ENCODE data around the gene BAAT. TPM values are rescaled to one million over a fixed set of nuclear protein-coding genes. Genes with fewer than 3 reads are reported as not detected.

The BAAT gene
- total RNA-seq, 2 experiments from 2014 or later: 0.07 TPM; not detected in 1

DNA sequence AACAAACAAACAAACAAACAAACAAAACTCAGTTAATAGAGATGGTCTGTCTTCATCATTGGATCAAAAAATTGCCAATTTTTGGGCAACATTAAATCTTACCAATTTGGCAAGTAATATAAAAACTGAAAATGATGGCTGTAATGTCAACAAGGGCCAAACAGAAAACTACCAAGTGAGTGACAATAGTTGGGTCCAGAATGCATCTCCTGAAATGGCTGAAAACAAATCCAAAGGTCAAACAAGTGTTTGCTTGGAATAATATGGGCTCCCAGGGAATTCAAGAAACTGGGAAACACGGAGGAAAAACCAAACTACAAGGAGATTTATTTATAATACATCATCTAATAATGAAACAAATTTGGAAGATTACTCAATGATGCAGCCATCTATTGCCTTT lies 25.1 kb downstream of the BAAT start:
- intact Hi-C loops (cut with DNase I, micrococcal nuclease): no loop called here
- CTCF ChIA-PET: no interaction called here
- no peak for ATAC-seq
- Mint-ChIP-seq H3K27ac (no peak overlapping the region), H3K9me3 (ENCODE audit: low read depth) (no peaks in the 10 kb centered on the region), H3K27me3 (peaks cover 4% of the 10 kb centered on the region), H3K36me3 (ENCODE audit: low read depth) (no peaks in the 10 kb centered on the region), H3K4me1 (no peaks in the 10 kb centered on the region), H3K4me3 (no peak overlapping the region)
- POLR2A ChIA-PET: no interaction called here
- DNase-seq: no peak

DNA sequence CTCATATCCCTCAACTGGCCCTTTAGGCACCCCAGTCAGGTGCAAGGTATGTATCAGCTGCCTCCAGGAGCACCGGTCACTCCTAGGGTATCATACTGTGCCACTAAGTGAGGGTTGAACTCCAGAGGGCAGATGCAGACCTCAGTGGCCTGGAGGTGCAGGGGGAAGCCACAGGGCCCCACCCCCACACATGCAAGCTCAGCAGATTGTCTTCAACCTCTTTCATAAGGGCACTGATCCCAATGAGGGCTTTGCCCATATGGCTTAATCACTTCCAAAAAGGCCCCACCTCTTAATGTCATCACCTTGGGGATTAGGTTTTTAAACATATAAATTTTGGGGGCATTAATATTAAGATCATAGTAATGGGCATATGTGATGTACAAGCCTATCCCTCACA lies 28.2 kb downstream of the BAAT start:
- ATAC-seq: no peak
- POLR2A ChIA-PET: no interaction called here
- intact Hi-C loops (cut with DNase I, micrococcal nuclease): no loop called here
- Mint-ChIP-seq H3K27ac (no peak overlapping the region), H3K9me3 (ENCODE audit: low read depth) (no peaks in the 10 kb centered on the region), H3K4me3 (no peak overlapping the region), H3K4me1 (no peaks in the 10 kb centered on the region), H3K27me3 (peaks cover 8% of the 10 kb centered on the region), H3K36me3 (ENCODE audit: low read depth) (no peaks in the 10 kb centered on the region)
- CTCF ChIA-PET: interaction anchor here (0.5 to 1.2 kb wide), 3 partner anchors 14 to 1388 kb away, joined by 3 to 5 read pairs (median 3); no protein-coding TSS in a partner anchor
- no peak for DNase-seq

DNA sequence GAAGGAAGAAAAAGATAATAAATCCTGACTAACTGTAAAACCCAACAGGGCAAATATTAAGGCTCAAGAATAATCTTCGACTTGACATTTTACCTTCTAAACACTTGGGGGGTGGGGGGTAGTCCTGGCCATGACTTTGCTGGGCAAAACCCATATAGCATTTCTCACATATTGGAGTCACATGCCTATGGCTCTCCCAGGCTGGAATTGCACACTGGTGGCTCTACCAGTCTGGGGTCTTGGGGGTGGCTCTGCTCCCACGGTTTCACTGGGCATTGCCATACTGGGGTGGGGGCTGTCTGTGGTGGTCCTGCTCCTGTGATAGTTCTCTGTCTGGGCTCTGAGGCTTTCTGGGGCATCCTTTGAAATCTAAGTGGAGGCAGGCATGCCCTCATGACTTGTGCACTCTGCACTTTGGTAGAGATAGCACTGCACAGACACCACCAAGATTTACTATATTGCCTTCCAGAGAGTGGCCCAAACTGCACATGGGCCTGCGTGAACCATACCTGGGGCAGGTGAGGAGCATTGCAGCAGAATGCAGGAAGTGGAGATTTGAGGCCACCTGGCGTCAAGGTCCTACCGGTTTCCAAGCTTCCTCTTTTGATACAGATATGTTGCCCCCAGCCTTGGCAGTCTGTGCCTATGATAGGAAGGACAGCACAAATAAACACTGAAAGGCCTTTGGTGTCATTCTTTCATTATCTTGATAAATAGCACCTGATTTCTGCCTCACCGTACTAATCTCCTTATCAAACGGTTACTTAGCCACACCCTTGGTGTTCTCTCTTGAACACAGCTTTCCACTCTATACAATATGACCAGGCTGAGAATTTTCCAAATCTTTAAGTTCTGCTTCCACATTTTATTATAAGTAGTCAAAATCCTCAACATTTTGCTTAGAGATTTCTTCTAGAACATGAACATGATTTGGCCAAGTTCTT lies 29.8 kb downstream of the BAAT start:
- POLR2A ChIA-PET: no interaction called here
- Mint-ChIP-seq H3K27ac (no peak overlapping the region), H3K4me1 (no peaks in the 10 kb centered on the region), H3K36me3 (ENCODE audit: low read depth) (no peaks in the 10 kb centered on the region), H3K4me3 (no peak overlapping the region), H3K27me3 (peaks cover 8% of the 10 kb centered on the region), H3K9me3 (ENCODE audit: low read depth) (no peaks in the 10 kb centered on the region)
- DNase-seq (no peak), ATAC-seq (no peak)
- CTCF ChIA-PET: no interaction called here
- intact Hi-C loops (cut with DNase I, micrococcal nuclease): no loop called here

DNA sequence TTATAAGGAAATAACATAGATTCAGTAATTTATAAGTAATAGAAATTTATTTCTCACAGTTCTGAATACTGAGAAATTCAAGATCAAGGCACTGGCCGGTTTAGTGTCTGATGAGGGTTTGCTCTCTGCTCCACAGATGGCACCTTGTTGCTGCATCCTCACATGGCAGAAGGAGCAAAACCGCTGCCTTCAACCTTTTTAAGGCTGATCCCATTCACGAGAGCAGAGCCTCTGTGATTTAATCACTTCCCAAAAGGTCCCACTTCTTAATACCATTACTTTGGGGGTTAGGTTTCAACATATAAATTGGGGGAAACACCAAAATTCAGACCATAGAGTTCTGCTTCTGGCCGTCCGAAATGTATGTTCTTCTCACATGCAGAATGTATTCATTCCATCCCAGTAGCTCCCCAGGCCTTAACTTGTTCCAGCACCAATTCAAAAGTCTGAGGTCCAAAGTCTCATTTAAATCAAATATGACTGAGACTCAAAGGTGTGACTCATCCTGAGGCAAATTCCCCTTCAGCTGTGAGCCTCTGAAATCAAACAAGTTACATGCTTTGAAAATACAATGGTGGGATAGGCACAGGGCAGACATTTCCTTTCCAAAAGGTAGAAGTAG lies 30.6 kb downstream of the BAAT start:
- no peak for ATAC-seq
- no peak overlapping the region for H3K4me3 Mint-ChIP-seq
- H3K36me3 Mint-ChIP-seq (ENCODE audit: low read depth): no peaks in the 10 kb centered on the region
- peaks cover 8% of the 10 kb centered on the region for H3K27me3 Mint-ChIP-seq
- CTCF ChIA-PET: no interaction called here
- no peaks in the 10 kb centered on the region for H3K9me3 Mint-ChIP-seq (ENCODE audit: low read depth)
- DNase-seq: no peak
- H3K4me1 Mint-ChIP-seq: no peaks in the 10 kb centered on the region
- intact Hi-C loops (cut with DNase I, micrococcal nuclease): no loop called here
- H3K27ac Mint-ChIP-seq: no peak overlapping the region
- POLR2A ChIA-PET: no interaction called here

DNA sequence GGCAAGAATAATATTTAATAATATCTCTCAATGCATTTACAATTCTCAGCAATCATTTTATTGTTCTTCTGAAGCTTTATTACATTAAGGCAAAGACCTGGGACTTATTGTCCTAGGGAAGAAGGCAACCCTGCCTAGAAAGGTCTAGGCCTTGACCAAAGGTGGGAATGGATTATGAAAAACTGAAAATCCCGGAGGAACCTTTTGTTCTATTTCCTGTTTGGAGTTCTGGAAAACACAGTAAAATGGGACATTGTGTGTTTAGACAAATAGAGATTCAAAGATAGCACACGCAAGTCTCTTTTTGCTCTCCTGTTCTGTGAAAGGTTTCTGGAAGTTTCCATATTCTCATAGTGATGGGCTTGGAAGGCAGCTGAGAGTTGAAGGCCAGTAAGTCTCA lies 31.1 kb downstream of the BAAT start:
- no peaks in the 10 kb centered on the region for H3K9me3 Mint-ChIP-seq (ENCODE audit: low read depth)
- DNase-seq (no peak), ATAC-seq (no peak)
- CTCF ChIA-PET: no interaction called here
- no peak overlapping the region for H3K4me3 Mint-ChIP-seq
- intact Hi-C loops (cut with DNase I, micrococcal nuclease): no loop called here
- H3K27me3 Mint-ChIP-seq: peaks cover 11% of the 10 kb centered on the region
- no peak overlapping the region for H3K27ac Mint-ChIP-seq
- no peaks in the 10 kb centered on the region for H3K36me3 Mint-ChIP-seq (ENCODE audit: low read depth)
- no peaks in the 10 kb centered on the region for H3K4me1 Mint-ChIP-seq
- POLR2A ChIA-PET: no interaction called here

DNA sequence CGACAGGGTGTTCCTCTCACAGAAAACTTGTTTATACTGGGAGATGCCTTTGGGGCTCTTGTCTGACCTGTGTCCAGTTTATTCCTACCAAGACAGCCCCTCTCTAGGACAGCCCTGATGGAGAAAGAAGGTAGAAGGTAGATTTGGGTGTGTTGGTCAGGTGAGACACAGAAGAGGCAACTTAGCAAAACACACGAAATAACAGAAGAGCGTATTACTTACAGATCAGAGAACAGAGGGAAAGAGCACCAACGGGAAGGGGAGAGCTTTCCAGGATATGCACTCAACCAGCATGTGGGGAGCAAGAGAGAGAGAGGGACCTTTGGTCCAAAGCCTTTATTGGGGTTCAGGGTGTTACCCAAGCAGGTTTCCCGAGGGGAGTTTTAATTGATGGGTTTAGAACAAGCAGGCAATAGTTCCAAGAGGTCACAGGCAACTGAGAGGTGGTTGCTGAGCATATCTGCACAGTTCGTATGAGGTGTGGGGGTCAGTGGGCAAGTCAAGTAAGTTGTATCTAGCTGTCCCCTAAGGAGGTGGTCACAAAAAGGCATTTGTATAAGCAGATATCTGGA lies 31.8 kb downstream of the BAAT start:
- Mint-ChIP-seq H3K36me3 (ENCODE audit: low read depth) (no peaks in the 10 kb centered on the region), H3K27ac (no peak overlapping the region), H3K4me3 (no peak overlapping the region), H3K27me3 (peaks cover 11% of the 10 kb centered on the region), H3K9me3 (ENCODE audit: low read depth) (no peaks in the 10 kb centered on the region), H3K4me1 (no peaks in the 10 kb centered on the region)
- ATAC-seq: no peak
- no peak for DNase-seq
- intact Hi-C loops (cut with DNase I, micrococcal nuclease): no loop called here
- POLR2A ChIA-PET: no interaction called here
- CTCF ChIA-PET: no interaction called here

- intact Hi-C loops (cut with DNase I, micrococcal nuclease): no loop called here
- no peak overlapping the region for H3K4me3 Mint-ChIP-seq
- no peaks in the 10 kb centered on the region for H3K9me3 Mint-ChIP-seq (ENCODE audit: low read depth)
- no peak for DNase-seq
- H3K4me1 Mint-ChIP-seq: no peaks in the 10 kb centered on the region
- no peak overlapping the region for H3K27ac Mint-ChIP-seq
- ATAC-seq: no peak
- no peaks in the 10 kb centered on the region for H3K36me3 Mint-ChIP-seq (ENCODE audit: low read depth)
- ChIA-PET CTCF (interaction anchor here (1.0 kb wide), 1 partner anchor 9 kb away, joined by 3 read pairs; no protein-coding TSS in a partner anchor), POLR2A (no interaction called here)
- H3K27me3 Mint-ChIP-seq: peaks cover 12% of the 10 kb centered on the region
Observed at GRCh38 chr9:101350285-101350684, 34.5 kb downstream of the BAAT start.

DNA sequence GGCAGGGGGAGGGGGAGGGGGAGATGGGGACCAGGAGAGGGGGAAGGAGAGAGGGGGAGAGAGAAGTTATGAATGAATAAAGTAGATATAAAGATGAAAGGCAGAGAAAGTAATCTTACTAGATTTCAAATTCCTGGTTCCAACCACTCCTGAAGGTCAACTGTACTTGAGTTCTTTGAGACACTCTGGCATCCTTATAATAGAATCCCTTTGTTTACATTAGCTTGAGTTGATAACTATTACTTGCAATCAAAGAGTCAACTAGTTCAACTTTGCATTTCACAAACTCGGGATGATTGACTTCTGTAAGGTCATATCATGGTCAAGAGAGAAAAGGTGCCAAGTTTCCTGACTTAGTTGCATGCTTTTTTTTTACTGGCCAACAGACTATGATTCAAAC lies 42.2 kb downstream of the BAAT start:
- Mint-ChIP-seq H3K27ac (no peak overlapping the region), H3K27me3 (peaks cover 19% of the 10 kb centered on the region)

GRCh38 chr9:101341958-101342357 lies 42.8 kb downstream of the BAAT start:
- Mint-ChIP-seq H3K4me3 (no peak overlapping the region), H3K9me3 (ENCODE audit: low read depth) (no peaks in the 10 kb centered on the region), H3K27ac (no peak overlapping the region), H3K27me3 (peaks cover 20% of the 10 kb centered on the region), H3K36me3 (ENCODE audit: low read depth) (no peaks in the 10 kb centered on the region), H3K4me1 (no peaks in the 10 kb centered on the region)
- ATAC-seq (no peak), DNase-seq (no peak)
- ChIA-PET CTCF (interaction anchor here (0.6 kb wide), 1 partner anchor 464 kb away, joined by 4 read pairs; no protein-coding TSS in a partner anchor), POLR2A (no interaction called here)
- intact Hi-C loops (cut with DNase I, micrococcal nuclease): no loop called here

More for the DNA sequence above, 42.2 kb downstream of the BAAT start:
- intact Hi-C loops (cut with DNase I, micrococcal nuclease): no loop called here
- H3K36me3 Mint-ChIP-seq (ENCODE audit: low read depth): no peaks in the 10 kb centered on the region
- ChIA-PET POLR2A (no interaction called here), CTCF (interaction anchor here (0.6 kb wide), 1 partner anchor 464 kb away, joined by 4 read pairs; no protein-coding TSS in a partner anchor)
- no peaks in the 10 kb centered on the region for H3K4me1 Mint-ChIP-seq
- H3K9me3 Mint-ChIP-seq (ENCODE audit: low read depth): no peaks in the 10 kb centered on the region
- DNase-seq (no peak), ATAC-seq (no peak)
- H3K4me3 Mint-ChIP-seq: no peak overlapping the region

- CTCF ChIA-PET: no interaction called here
- H3K27me3 Mint-ChIP-seq: peaks cover 16% of the 10 kb centered on the region
- DNase-seq (no peak), ATAC-seq (no peak)
- H3K4me1 Mint-ChIP-seq: no peaks in the 10 kb centered on the region
- POLR2A ChIA-PET: no interaction called here
- H3K27ac Mint-ChIP-seq: no peak overlapping the region
- no peaks in the 10 kb centered on the region for H3K36me3 Mint-ChIP-seq (ENCODE audit: low read depth)
- H3K9me3 Mint-ChIP-seq (ENCODE audit: low read depth): no peaks in the 10 kb centered on the region
- intact Hi-C loops (cut with DNase I, micrococcal nuclease): no loop called here
- H3K4me3 Mint-ChIP-seq: no peak overlapping the region
Observed at GRCh38 chr9:101337237-101337636, 47.6 kb downstream of the BAAT start.

DNA sequence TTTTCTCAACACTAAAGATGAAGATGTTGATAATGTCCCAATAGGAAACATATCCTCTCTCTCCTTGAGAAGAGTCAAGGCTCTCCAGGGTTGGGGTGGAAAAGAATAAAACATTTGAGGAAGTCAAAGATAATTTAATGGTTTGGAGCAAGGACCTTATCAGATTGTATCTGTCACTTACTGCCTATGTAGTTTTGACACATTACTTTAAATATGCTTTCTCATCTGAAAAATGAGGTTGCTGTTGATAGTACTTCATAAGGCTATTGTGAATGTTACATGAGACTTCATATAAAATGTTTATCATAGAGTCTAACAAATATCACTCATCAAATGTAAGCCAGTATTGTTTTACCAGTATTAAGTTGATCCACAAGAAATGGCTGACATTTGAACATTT lies 48.7 kb downstream of the BAAT start:
- H3K27ac Mint-ChIP-seq: no peak overlapping the region
- no peak overlapping the region for H3K4me3 Mint-ChIP-seq
- no peak for DNase-seq
- CTCF ChIA-PET: interaction anchor here (1.8 kb wide), 1 partner anchor 13 kb away, joined by 3 read pairs; no protein-coding TSS in a partner anchor
- POLR2A ChIA-PET: no interaction called here
- intact Hi-C loops (cut with DNase I, micrococcal nuclease): no loop called here
- H3K4me1 Mint-ChIP-seq: no peaks in the 10 kb centered on the region
- H3K9me3 Mint-ChIP-seq (ENCODE audit: low read depth): no peaks in the 10 kb centered on the region
- H3K27me3 Mint-ChIP-seq: peaks cover 10% of the 10 kb centered on the region
- no peaks in the 10 kb centered on the region for H3K36me3 Mint-ChIP-seq (ENCODE audit: low read depth)
- ATAC-seq: no peak

Measured in activated CD4-positive, alpha-beta T cell treated with anti-CD3 and anti-CD28 coated beads for 36 hours (primary cell).